Prostate gland (tissue), 2 donors: ENCODE data around the gene SMIM14.

ENCODE experiments used
- CTCF ChIP-seq, 4 experiments: fragments of 200-600 bp in 2 of 4; fragments of 450-650 bp in 2 of 4; sonication (generic) in 2 of 4; IDR thresholded peaks; 1 replicate in 3 of 4; 2 replicates in 1 of 4; pipeline ENCODE4 v1.5.1; 2016 to 2019; ENCODE audit warnings: antibody characterized with exemption in 4 of 4, mild to moderate bottlenecking in 2 of 4, moderate library complexity in 2 of 4
- POLR2A ChIP-seq: fragments of 450-650 bp; IDR thresholded peaks from one replicate; pipeline ENCODE4 v1.6.1; 2016; ENCODE audit warnings: antibody characterized with exemption, mild to moderate bottlenecking

- TF ChIP-seq CTCF (IDR thresholded peaks at IDR 0.05) (no peak), POLR2A (no peak)
These were observed 48.3 kb upstream of the SMIM14 start for GRCh38 chr4:39687014-39687413.
